Liver (tissue), 9 donors: Measurements from ENCODE around the gene TBC1D20. TPM values are rescaled to one million over a fixed set of nuclear protein-coding genes. Genes with fewer than 3 reads are reported as not detected.

Source experiments
- DNase-seq: peaks from one replicate; pipeline ENCODE4 v3.0.0-alpha.2; 2017; ENCODE audit warnings: low spot score
- H3K27ac ChIP-seq, 2 donors: one replicate each; pipeline ENCODE4 v1.7.0; 2013; ENCODE audit warnings: inconsistent platforms in 2 of 2, low read length in 2 of 2, control low read depth in 1 of 2, low read depth in 1 of 2, mild to moderate bottlenecking in 1 of 2
- H3K27me3 ChIP-seq, 4 donors: one replicate each; pipeline versions ENCODE4 v1.6.1 to v1.7.0; 2013; ENCODE audit warnings: low read length in 3 of 4, inconsistent platforms in 1 of 4, mild to moderate bottlenecking in 1 of 4, moderate library complexity in 1 of 4; ENCODE audit not compliant: control insufficient read depth in 4 of 4, insufficient read depth in 4 of 4
- H3K36me3 ChIP-seq, 4 donors: one replicate each; pipeline versions ENCODE4 v1.6.1 to v1.7.0; 2013; ENCODE audit warnings: low read length in 3 of 4, mild to moderate bottlenecking in 3 of 4, low read depth in 1 of 4, moderate library complexity in 1 of 4; ENCODE audit not compliant: control insufficient read depth in 4 of 4, insufficient read depth in 3 of 4
- H3K4me1 ChIP-seq, 4 donors: one replicate each; pipeline versions ENCODE4 v1.6.1 to v1.7.0; 2013; ENCODE audit warnings: low read length in 3 of 4, mild to moderate bottlenecking in 3 of 4, moderate library complexity in 1 of 4; ENCODE audit not compliant: control insufficient read depth in 4 of 4, insufficient read depth in 4 of 4
- H3K4me3 ChIP-seq, 3 donors: one replicate each; pipeline versions ENCODE4 v1.6.1 to v1.7.0; 2013; ENCODE audit warnings: low read length in 3 of 3, control low read depth in 1 of 3, low read depth in 1 of 3, mild to moderate bottlenecking in 1 of 3
- H3K9ac ChIP-seq, 2 donors: one replicate each; pipeline ENCODE4 v1.7.0; 2013; ENCODE audit warnings: low read length in 2 of 2, mild to moderate bottlenecking in 2 of 2, moderate library complexity in 2 of 2, control low read depth in 1 of 2, low read depth in 1 of 2
- H3K9me3 ChIP-seq, 4 donors: one replicate each; pipeline versions ENCODE4 v1.6.1 to v1.7.0; 2013; ENCODE audit warnings: low read length in 3 of 4; ENCODE audit not compliant: control insufficient read depth in 4 of 4
- EGR1 ChIP-seq, 2 donors: IDR thresholded peaks; 2 replicates each; pipeline ENCODE4 v1.6.1; 2016 to 2018; ENCODE audit warnings: antibody characterized with exemption in 2 of 2, low read depth in 2 of 2
- FOXA1 ChIP-seq: IDR thresholded peaks from 2 replicates; pipeline ENCODE4 v1.6.1; 2016; ENCODE audit warnings: antibody characterized with exemption
- GABPA ChIP-seq, 2 donors: IDR thresholded peaks in 1 of 2; conservative IDR thresholded peaks in 1 of 2; 2 replicates each; pipeline ENCODE4 v1.6.1; 2016; ENCODE audit warnings: antibody characterized with exemption in 2 of 2, mild to moderate bottlenecking in 1 of 2, moderate library complexity in 1 of 2
- HNF4A ChIP-seq, 2 donors: conservative IDR thresholded peaks; 2 replicates each; pipeline ENCODE4 v1.6.1; 2016; ENCODE audit warnings: antibody characterized with exemption in 2 of 2, mild to moderate bottlenecking in 2 of 2
- NR2F2 ChIP-seq: IDR thresholded peaks from 2 replicates; pipeline ENCODE4 v1.6.1; 2016; ENCODE audit warnings: antibody characterized with exemption
- RAD21 ChIP-seq, 2 donors: IDR thresholded peaks; 2 replicates each; pipeline ENCODE4 v1.6.1; 2016; ENCODE audit warnings: antibody characterized with exemption in 2 of 2, mild to moderate bottlenecking in 2 of 2
- RXRA ChIP-seq, 2 donors: IDR thresholded peaks; 2 replicates each; pipeline ENCODE4 v1.6.1; 2017 to 2018; ENCODE audit warnings: antibody characterized with exemption in 2 of 2, mild to moderate bottlenecking in 1 of 2
- SP1 ChIP-seq: IDR thresholded peaks from 2 replicates; pipeline ENCODE4 v1.6.1; 2018; ENCODE audit warnings: antibody characterized with exemption, mild to moderate bottlenecking
- YY1 ChIP-seq: IDR thresholded peaks from 2 replicates; pipeline ENCODE4 v1.6.1; 2016; ENCODE audit warnings: antibody characterized with exemption, mild to moderate bottlenecking
- WGBS: extraction: QIAGEN DNeasy Blood & Tissue Kit; methylation state at CpG from one replicate; pipeline ENCODE4 v1.1.7; 2013; 5-methylcytosine and 5-hydroxymethylcytosine counted together
- polyA plus RNA-seq, 2 donors: library from polyadenylated mRNA; stranded (reverse) in 1 of 2; unstranded in 1 of 2; fragments of 200-250 nt in 1 of 2; fragments of >200 nt in 1 of 2; fragmentation: Nextera tagmentation in 1 of 2; extraction: Ambion mirVana in 1 of 2; gene quantifications; one replicate each; pipeline versions ENCODE4 v1.2.1 to v1.2.3, GENCODE V29; 2013 to 2015
- total RNA-seq, 2 donors: library from RNA; depleted of rRNA; stranded (reverse); fragments of >200 nt; gene quantifications; one replicate each; pipeline ENCODE4 v1.2.3, GENCODE V29; 2014
- TF ChIP-seq, protein P1 (sequence below): IDR thresholded peaks from 2 replicates; pipeline ENCODE4 v1.6.1; 2016; ENCODE audit warnings: antibody characterized with exemption, mild to moderate bottlenecking
- TF ChIP-seq, protein P2 (sequence below): IDR thresholded peaks from 2 replicates; pipeline ENCODE4 v1.6.1; 2016; ENCODE audit warnings: antibody characterized with exemption
- TF ChIP-seq, protein P3 (sequence below): fragments of 150-350 bp; IDR thresholded peaks from 2 replicates; pipeline ENCODE4 v1.5.1; 2017; ENCODE audit warnings: improper control_type of control experiment, low read depth, low read length; ENCODE audit not compliant: missing input control
- donor health status: healthy.
- donor health status: healthy.
- donor health status: healthy.
- donor health status: healthy.
- donor health status: healthy.

Gene TBC1D20
- total and polyA plus RNA-seq, 4 donors: 8.7 to 18.9 (median 11.9) TPM

DNA sequence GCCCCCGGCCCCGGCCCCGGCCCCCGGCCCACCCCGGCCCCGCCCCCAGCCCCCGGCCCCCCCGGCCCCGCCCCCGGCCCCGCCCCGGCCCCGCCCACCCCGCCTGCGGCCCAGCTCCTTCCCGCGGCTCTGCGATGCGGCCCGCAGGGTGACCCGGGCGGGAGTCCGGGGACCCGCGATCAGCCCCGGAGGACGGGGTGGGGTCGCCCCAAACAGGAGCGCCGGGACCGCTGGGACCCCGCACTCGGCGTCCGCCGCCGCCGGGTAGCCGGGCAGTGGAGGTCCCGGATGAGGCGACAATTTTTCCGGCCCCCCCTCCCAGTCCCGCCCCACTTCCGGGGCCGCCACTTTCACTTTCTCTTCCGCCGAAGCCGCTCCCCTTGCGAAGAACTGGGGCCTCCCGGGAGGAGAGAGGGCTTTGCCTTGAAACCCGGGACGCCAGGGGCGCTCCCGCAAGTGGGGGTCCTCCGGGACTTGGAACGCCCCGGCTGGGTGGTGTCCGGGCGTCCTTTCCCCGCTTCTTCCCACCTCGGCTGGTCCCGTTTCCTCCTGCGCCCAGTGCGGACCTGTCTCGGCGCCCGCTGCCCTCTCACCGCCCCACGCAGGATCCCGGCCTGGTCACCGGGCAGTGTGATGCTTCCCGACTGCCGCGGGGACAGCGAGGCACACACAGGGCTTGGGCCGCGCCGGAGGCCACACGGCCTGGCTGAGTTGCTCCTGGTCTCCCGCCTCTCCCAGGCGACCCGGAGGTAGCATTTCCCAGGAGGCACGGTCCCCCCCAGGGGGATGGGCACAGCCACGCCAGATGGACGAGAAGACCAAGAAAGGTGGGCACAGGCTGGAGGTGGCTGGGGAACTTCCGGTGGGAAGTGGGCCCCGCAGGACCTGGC lies 54.1 kb downstream of the TBC1D20 start, which contains the start of gene RBCK1:
TSS of gene RBCK1 (plus strand) at position 347 of the 890 bp plus-strand sequence. CDS start at position 806, 459 bp downstream.
- Histone ChIP-seq H3K36me3 (peaks cover 0 to 14% (median 7%) of the 10 kb centered on the region in 4 donors), H3K9me3 (no peaks in the 10 kb centered on the region), H3K4me3 (peak within 1 kb of the TSS; percentile 78 to 98 (median 80)), H3K27ac (peak within 1 kb of the TSS; percentile 97 to 98), H3K4me1 (peaks cover 10 to 31% (median 23%) of the 10 kb centered on the region in 4 donors), H3K27me3 (no peaks in the 10 kb centered on the region), H3K9ac (peak within 1 kb of the TSS; percentile 93 to 98)
- WGBS: under 1% methylated on average over 76 of the region's 87 CpGs
- peak; percentile 89 for DNase-seq
- TF ChIP-seq FOXA1: no peak
- TF ChIP-seq GABPA (IDR thresholded peaks at IDR 0.05 in 1 of 2, conservative IDR thresholded peaks at IDR 0.05 in 1 of 2): peak; percentile 56 to 78
- TF ChIP-seq, protein P1, sequence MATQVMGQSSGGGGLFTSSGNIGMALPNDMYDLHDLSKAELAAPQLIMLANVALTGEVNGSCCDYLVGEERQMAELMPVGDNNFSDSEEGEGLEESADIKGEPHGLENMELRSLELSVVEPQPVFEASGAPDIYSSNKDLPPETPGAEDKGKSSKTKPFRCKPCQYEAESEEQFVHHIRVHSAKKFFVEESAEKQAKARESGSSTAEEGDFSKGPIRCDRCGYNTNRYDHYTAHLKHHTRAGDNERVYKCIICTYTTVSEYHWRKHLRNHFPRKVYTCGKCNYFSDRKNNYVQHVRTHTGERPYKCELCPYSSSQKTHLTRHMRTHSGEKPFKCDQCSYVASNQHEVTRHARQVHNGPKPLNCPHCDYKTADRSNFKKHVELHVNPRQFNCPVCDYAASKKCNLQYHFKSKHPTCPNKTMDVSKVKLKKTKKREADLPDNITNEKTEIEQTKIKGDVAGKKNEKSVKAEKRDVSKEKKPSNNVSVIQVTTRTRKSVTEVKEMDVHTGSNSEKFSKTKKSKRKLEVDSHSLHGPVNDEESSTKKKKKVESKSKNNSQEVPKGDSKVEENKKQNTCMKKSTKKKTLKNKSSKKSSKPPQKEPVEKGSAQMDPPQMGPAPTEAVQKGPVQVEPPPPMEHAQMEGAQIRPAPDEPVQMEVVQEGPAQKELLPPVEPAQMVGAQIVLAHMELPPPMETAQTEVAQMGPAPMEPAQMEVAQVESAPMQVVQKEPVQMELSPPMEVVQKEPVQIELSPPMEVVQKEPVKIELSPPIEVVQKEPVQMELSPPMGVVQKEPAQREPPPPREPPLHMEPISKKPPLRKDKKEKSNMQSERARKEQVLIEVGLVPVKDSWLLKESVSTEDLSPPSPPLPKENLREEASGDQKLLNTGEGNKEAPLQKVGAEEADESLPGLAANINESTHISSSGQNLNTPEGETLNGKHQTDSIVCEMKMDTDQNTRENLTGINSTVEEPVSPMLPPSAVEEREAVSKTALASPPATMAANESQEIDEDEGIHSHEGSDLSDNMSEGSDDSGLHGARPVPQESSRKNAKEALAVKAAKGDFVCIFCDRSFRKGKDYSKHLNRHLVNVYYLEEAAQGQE: peak; percentile 10
- no peak for TF ChIP-seq NR2F2
- no peak for TF ChIP-seq RAD21 (IDR thresholded peaks at IDR 0.05)

DNA sequence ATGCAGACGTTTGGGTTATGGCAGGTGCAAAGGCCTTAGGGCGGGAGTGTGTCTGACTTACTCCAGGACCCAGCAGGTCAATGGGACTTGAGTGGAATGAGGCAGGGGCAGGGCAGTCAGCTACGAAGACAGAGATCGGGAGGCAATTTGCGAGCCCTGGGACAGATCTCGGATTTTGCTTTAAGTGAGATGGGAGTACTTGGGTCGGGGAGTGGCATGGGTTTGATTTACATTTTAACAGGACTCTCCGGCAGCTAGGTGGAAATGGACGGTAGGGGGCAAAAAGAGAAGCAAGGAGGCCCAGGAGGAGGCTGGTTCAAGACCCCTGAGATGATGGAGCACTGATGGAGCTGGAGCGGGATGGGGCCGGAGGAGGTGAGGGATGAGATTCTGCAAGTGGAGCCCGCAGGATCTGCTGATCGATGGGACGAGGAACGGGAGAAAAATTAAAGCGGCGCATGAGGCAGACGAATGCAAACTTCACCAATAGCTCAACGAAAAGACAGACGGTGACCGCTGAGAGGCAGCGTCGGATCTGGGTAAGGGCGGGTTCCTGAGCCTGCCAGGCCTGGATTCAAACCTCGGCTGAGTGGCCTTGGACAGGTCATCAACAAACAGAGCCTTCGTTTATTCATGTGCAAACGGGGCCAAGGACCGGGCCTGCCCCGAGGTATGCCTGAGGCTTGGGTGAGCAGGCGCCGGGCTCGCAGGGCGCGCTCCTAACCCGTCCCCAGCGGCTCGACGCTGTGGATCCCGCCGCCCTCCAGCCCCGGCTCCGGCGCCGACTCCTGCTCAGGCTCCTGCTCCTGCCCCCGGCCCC lies 55.0 kb downstream of the TBC1D20 start:
- peak overlapping the region; percentile 53 to 93 for H3K9ac ChIP-seq
- 5% methylated on average over 45 of the region's 45 CpGs for WGBS
- peaks cover 12 to 31% (median 23%) of the 10 kb centered on the region in 4 donors for H3K4me1 ChIP-seq
- H3K36me3 ChIP-seq: peaks cover 0 to 14% (median 7%) of the 10 kb centered on the region in 4 donors
- no peaks in the 10 kb centered on the region for H3K27me3 ChIP-seq
- TF ChIP-seq EGR1 (IDR thresholded peaks at IDR 0.05; ENCODE audit: low read depth in 2 of 2) (no peak), YY1 (peak; percentile 60), RAD21 (IDR thresholded peaks at IDR 0.05) (peak; percentile 59 to 65), RXRA (IDR thresholded peaks at IDR 0.05) (peak; percentile 52 to 69), SP1 (peak; percentile 52), FOXA1 (no peak), HNF4A (conservative IDR thresholded peaks at IDR 0.05) (peak; percentile 37 to 47)
- TF ChIP-seq, protein P1: peak; percentile 30
- TF ChIP-seq, protein P2, sequence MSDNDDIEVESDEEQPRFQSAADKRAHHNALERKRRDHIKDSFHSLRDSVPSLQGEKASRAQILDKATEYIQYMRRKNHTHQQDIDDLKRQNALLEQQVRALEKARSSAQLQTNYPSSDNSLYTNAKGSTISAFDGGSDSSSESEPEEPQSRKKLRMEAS: no peak
- TF ChIP-seq, protein P3, sequence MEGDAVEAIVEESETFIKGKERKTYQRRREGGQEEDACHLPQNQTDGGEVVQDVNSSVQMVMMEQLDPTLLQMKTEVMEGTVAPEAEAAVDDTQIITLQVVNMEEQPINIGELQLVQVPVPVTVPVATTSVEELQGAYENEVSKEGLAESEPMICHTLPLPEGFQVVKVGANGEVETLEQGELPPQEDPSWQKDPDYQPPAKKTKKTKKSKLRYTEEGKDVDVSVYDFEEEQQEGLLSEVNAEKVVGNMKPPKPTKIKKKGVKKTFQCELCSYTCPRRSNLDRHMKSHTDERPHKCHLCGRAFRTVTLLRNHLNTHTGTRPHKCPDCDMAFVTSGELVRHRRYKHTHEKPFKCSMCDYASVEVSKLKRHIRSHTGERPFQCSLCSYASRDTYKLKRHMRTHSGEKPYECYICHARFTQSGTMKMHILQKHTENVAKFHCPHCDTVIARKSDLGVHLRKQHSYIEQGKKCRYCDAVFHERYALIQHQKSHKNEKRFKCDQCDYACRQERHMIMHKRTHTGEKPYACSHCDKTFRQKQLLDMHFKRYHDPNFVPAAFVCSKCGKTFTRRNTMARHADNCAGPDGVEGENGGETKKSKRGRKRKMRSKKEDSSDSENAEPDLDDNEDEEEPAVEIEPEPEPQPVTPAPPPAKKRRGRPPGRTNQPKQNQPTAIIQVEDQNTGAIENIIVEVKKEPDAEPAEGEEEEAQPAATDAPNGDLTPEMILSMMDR: peak; percentile 7
- peak overlapping the region; percentile 93 to 98 for H3K27ac ChIP-seq
- peak overlapping the region; percentile 54 to 98 (median 73) for H3K4me3 ChIP-seq
- H3K9me3 ChIP-seq: no peaks in the 10 kb centered on the region
- DNase-seq: no peak
